Lower leg skin (tissue), 4 donors: ENCODE results near the gene FAM72A. TPM values are rescaled to one million over a fixed set of nuclear protein-coding genes. Genes with fewer than 3 reads are reported as not detected.
"Not testable (repeated sequence)": the region's sequence is repeated elsewhere in the genome, so short reads cannot be mapped to it uniquely, and the experiment has no call there.

Source experiments
- DNase-seq, 2 donors: peaks; one replicate each; pipeline ENCODE4 v3.0.0-alpha.2; 2019; ENCODE audit warnings: low spot score in 2 of 2
- H3K4me3 ChIP-seq: fragments of 200-600 bp; sonication (generic); 2 replicates; pipeline ENCODE4 v1.5.1; 2017; ENCODE audit warnings: mild to moderate bottlenecking, low read depth; ENCODE audit not compliant: poor library complexity, severe bottlenecking
- WGBS, 2 donors: methylation state at CpG; one replicate each; pipeline ENCODE4 v1.1.5; 2018; 5-methylcytosine and 5-hydroxymethylcytosine counted together
- intact Hi-C: fragments of 100-400 bp; cut with DNase I; formaldehyde crosslinking; loops from one replicate; pipeline ENCODE4 v1.15.0; 2023; ENCODE audit warnings: low total_unique reads
- total RNA-seq, 4 donors: library from RNA; depleted of rRNA; stranded (reverse); fragments of >200 nt; gene quantifications; one replicate each; pipeline ENCODE4 v1.1.0, GENCODE V29; 2016

FAM72A gene
- total RNA-seq, 4 donors from 2014 or later: 1.8 to 9.7 (median 4.9) TPM

- no CpG with 5 or more reads among the region's 2 CpGs for WGBS, 2 donors
- intact Hi-C loops, DNase-seq, H3K4me3 ChIP-seq: not testable (repeated sequence)
Measured at GRCh38 chr1:206195182-206195581, 7.5 kb downstream of the FAM72A start.

GRCh38 chr1:206186826-206187225 lies 15.8 kb downstream of the FAM72A start:
- intact Hi-C loops, H3K4me3 ChIP-seq, DNase-seq: not testable (repeated sequence)
- 77 to 96% methylated on average over 2 to 3 of the region's 4 CpGs for WGBS, 2 donors

GRCh38 chr1:206185778-206186177 lies 16.9 kb downstream of the FAM72A start:
- intact Hi-C loops, DNase-seq, H3K4me3 ChIP-seq: not testable (repeated sequence)
- no CpG with 5 or more reads among the region's 3 CpGs for whole genome bisulfite sequencing, 2 donors

- WGBS, 2 donors: no CpG with 5 or more reads among the region's 2 CpGs
- H3K4me3 ChIP-seq, DNase-seq, intact Hi-C loops: not testable (repeated sequence)
Measured at GRCh38 chr1:206183788-206184187, 18.9 kb downstream of the FAM72A start.

- WGBS, 2 donors: 64 to 68% methylated on average over 5 of the region's 6 CpGs
- H3K4me3 ChIP-seq, DNase-seq, intact Hi-C loops: not testable (repeated sequence)
Measured at GRCh38 chr1:206182368-206183317, 20.0 kb downstream of the FAM72A start.

- H3K4me3 ChIP-seq, DNase-seq, intact Hi-C loops: not testable (repeated sequence)
Measured at GRCh38 chr1:206179666-206180065, 23.0 kb downstream of the FAM72A start.

- intact Hi-C loops, DNase-seq, H3K4me3 ChIP-seq: not testable (repeated sequence)
- whole genome bisulfite sequencing, 2 donors: 87 to 92% methylated on average over 8 to 9 of the region's 9 CpGs
Measured at GRCh38 chr1:206178061-206178989, 24.3 kb downstream of the FAM72A start.

GRCh38 chr1:206176114-206176502 lies 26.5 kb downstream of the FAM72A start:
- intact Hi-C loops, H3K4me3 ChIP-seq: not testable (repeated sequence)
- peak in 1 of 2 donors; percentile 32 for DNase-seq
- WGBS, 2 donors: no CpG with 5 or more reads among the region's 2 CpGs

GRCh38 chr1:206175459-206176113 lies 27.1 kb downstream of the FAM72A start:
- intact Hi-C loops, H3K4me3 ChIP-seq, DNase-seq: not testable (repeated sequence)
- WGBS, 2 donors: 0 to 13% methylated on average over 1 of the region's 4 CpGs

- intact Hi-C loops, H3K4me3 ChIP-seq: not testable (repeated sequence)
- WGBS, 2 donors: 61 to 70% methylated on average over 6 of the region's 7 CpGs
- DNase-seq: peak in 1 of 2 donors; percentile 48
Measured at GRCh38 chr1:206174182-206174868, 28.3 kb downstream of the FAM72A start.

- 100% methylated on average over 1 of the region's 2 CpGs for WGBS, 2 donors
- DNase-seq, intact Hi-C loops, H3K4me3 ChIP-seq: not testable (repeated sequence)
Measured at GRCh38 chr1:206173110-206173719, 29.4 kb downstream of the FAM72A start.

- intact Hi-C loops, H3K4me3 ChIP-seq: not testable (repeated sequence)
- 23 to 60% methylated on average over 2 of the region's 3 CpGs for WGBS, 2 donors
- peak in 1 of 2 donors; percentile 16 for DNase-seq
Measured at GRCh38 chr1:206169794-206170193, 32.8 kb downstream of the FAM72A start.

GRCh38 chr1:206167350-206168029 lies 35.1 kb downstream of the FAM72A start:
- DNase-seq, intact Hi-C loops, H3K4me3 ChIP-seq: not testable (repeated sequence)
- WGBS, 2 donors: 0 to 16% methylated on average over 2 to 4 of the region's 10 CpGs
